Caco-2 (cell line): ENCODE data around the gene COA3. TPM values are rescaled to one million over a fixed set of nuclear protein-coding genes. Genes with fewer than 3 reads are reported as not detected.

ENCODE experiments used
- BruUV-seq: library from RNA; stranded (reverse); fragments of 400-500 nt; replicated peaks from 2 replicates; lab custom pipeline; 2021; lab: Mats Ljungman, UMichigan
- CTCF ChIA-PET: fragments of 300-600 bp; sonication (Branson Sonifier 250); formaldehyde crosslinking; loops from one replicate; lab custom pipeline; 2022; ENCODE audit warnings: antibody characterized with exemption; lab: Charles Lee
- POLR2A ChIA-PET: fragments of 300-600 bp; sonication (Branson Sonifier 250); formaldehyde crosslinking; loops from one replicate; lab custom pipeline; 2022; ENCODE audit warnings: antibody characterized with exemption; lab: Charles Lee
- DNase-seq, 2 experiments: peaks; one replicate each; pipeline versions ENCODE4 v3.0.0 to v3.0.0-alpha.2; 2020 to 2022
- H3K27me3 ChIP-seq: replicated peaks from 2 replicates; pipeline ENCODE4 v1.6.0; 2011; ENCODE audit warnings: low read length; ENCODE audit not compliant: control insufficient read depth, insufficient read depth
- H3K36me3 ChIP-seq: 2 replicates; pipeline ENCODE4 v1.5.1; 2011; ENCODE audit warnings: low read length; ENCODE audit not compliant: control insufficient read depth, insufficient read depth
- H3K4me1 ChIP-seq: fragments of 250-450 bp; sonication (Bioruptor Pico); 2 replicates; pipeline ENCODE4 v1.5.1; 2020; ENCODE audit warnings: mild to moderate bottlenecking
- H3K4me3 ChIP-seq: 2 replicates; pipeline ENCODE4 v1.5.1; 2011; ENCODE audit warnings: low read depth, mild to moderate bottlenecking, control low read depth, low read length
- H3K9me3 ChIP-seq: fragments of 250-450 bp; sonication (Bioruptor Pico); 2 replicates; pipeline ENCODE4 v1.5.1; 2020; ENCODE audit warnings: mild to moderate bottlenecking, moderate library complexity
- H3K27ac Mint-ChIP-seq: one replicate; pipeline ENCODE4 v1.8.0; 2022; ENCODE audit warnings: mixed read lengths; ENCODE audit not compliant: unreplicated experiment
- H3K27me3 Mint-ChIP-seq: one replicate; pipeline ENCODE4 v1.8.0; 2022; ENCODE audit warnings: mixed read lengths; ENCODE audit not compliant: insufficient read depth, unreplicated experiment
- H3K36me3 Mint-ChIP-seq: one replicate; pipeline ENCODE4 v1.8.0; 2022; ENCODE audit warnings: mild to moderate bottlenecking, mixed read lengths; ENCODE audit not compliant: insufficient read depth, unreplicated experiment
- H3K4me1 Mint-ChIP-seq: one replicate; pipeline ENCODE4 v1.8.0; 2022; ENCODE audit warnings: low read depth, mixed read lengths; ENCODE audit not compliant: unreplicated experiment
- H3K4me3 Mint-ChIP-seq: one replicate; pipeline ENCODE4 v1.8.0; 2022; ENCODE audit warnings: mild to moderate bottlenecking, moderate library complexity, mixed read lengths; ENCODE audit not compliant: unreplicated experiment
- H3K9me3 Mint-ChIP-seq: one replicate; pipeline ENCODE4 v1.8.0; 2022; ENCODE audit warnings: mixed read lengths; ENCODE audit not compliant: unreplicated experiment
- CTCF ChIP-seq, 2 experiments: fragments of 200-600 bp in 1 of 2; IDR thresholded peaks; 1 replicate in 1 of 2; 2 replicates in 1 of 2; pipeline versions ENCODE4 v1.5.1 to v1.8.0; 2011 to 2022; ENCODE audit warnings: antibody characterized with exemption in 1 of 2, control low read depth in 1 of 2, inconsistent platforms in 1 of 2, low read depth in 1 of 2, low read length in 1 of 2, mild to moderate bottlenecking in 1 of 2, moderate library complexity in 1 of 2; ENCODE audit not compliant: insufficient read depth in 1 of 2, severe bottlenecking in 1 of 2, unreplicated experiment in 1 of 2
- intact Hi-C: fragments of 100-400 bp; cut with micrococcal nuclease; formaldehyde crosslinking; loops from one replicate; pipeline ENCODE4 v1.10.0; 2022; ENCODE audit not compliant: unreplicated experiment
- microRNA-seq: library from miRNA; unstranded; fragments of <30 nt; microRNA quantifications from one replicate; pipeline ENCODE4 v1.2.0, GENCODE V29; 2022
- total RNA-seq: library from RNA; stranded (reverse); gene quantifications from 2 replicates; pipeline ENCODE4 v1.2.3, GENCODE V29; 2022

Gene COA3
- total RNA-seq, 1 experiment from 2014 or later: 63.6 TPM

- Mint-ChIP-seq H3K9me3 (no peaks in the 10 kb centered on the region), H3K27me3 (peaks cover 6% of the 10 kb centered on the region), H3K4me1 (peaks cover 16% of the 10 kb centered on the region), H3K4me3 (no peak overlapping the region), H3K27ac (no peak overlapping the region), H3K36me3 (peaks cover 13% of the 10 kb centered on the region)
- no peak for TF ChIP-seq CTCF (IDR thresholded peaks at IDR 0.05; ENCODE audit: insufficient read depth in 1 of 2, low read depth in 1 of 2, low read length in 1 of 2, severe bottlenecking in 1 of 2, unreplicated experiment in 1 of 2)
- CTCF ChIA-PET: interaction anchor here (0.6 to 2.7 kb wide), 3 partner anchors 14 to 267 kb away, joined by 3 to 10 read pairs (median 3); no protein-coding TSS in a partner anchor
- Histone ChIP-seq H3K27me3 (no peaks in the 10 kb centered on the region), H3K36me3 (no peaks in the 10 kb centered on the region), H3K9me3 (no peaks in the 10 kb centered on the region), H3K4me3 (no peak overlapping the region), H3K4me1 (0 out of 2 replicates have a peak, but pooled peaks cover under 1% of the 10 kb centered on the region)
- intact Hi-C loops: no loop called here
- no peak for DNase-seq
- POLR2A ChIA-PET: no interaction called here
- BruUV-seq: no TSS peak
Measured at GRCh38 chr17:42748908-42749798, 49.4 kb downstream of the COA3 start.

- ChIA-PET POLR2A (no interaction called here), CTCF (interaction anchor here (1.0 to 2.7 kb wide), 2 partner anchors 15 to 170 kb away, joined by 3 to 10 read pairs; no protein-coding TSS in a partner anchor)
- peaks cover 3% of the 10 kb centered on the region for H3K27me3 Mint-ChIP-seq
- no peak for DNase-seq
- Histone ChIP-seq H3K4me1 (peaks cover 8% of the 10 kb centered on the region; the same call in 1 of the 2 replicates), H3K4me3 (no peak overlapping the region), H3K27me3 (no peaks in the 10 kb centered on the region), H3K9me3 (no peaks in the 10 kb centered on the region), H3K36me3 (no peaks in the 10 kb centered on the region)
- no TSS peak for BruUV-seq
- no peak overlapping the region for H3K27ac Mint-ChIP-seq
- peaks cover 24% of the 10 kb centered on the region for H3K4me1 Mint-ChIP-seq
- H3K9me3 Mint-ChIP-seq: no peaks in the 10 kb centered on the region
- intact Hi-C loops: no loop called here
- H3K4me3 Mint-ChIP-seq: no peak overlapping the region
- no peak for TF ChIP-seq CTCF (IDR thresholded peaks at IDR 0.05; ENCODE audit: insufficient read depth in 1 of 2, low read depth in 1 of 2, low read length in 1 of 2, severe bottlenecking in 1 of 2, unreplicated experiment in 1 of 2)
- peaks cover 13% of the 10 kb centered on the region for H3K36me3 Mint-ChIP-seq
Measured at GRCh38 chr17:42748202-42748907, 50.1 kb downstream of the COA3 start.

Small RNA genes lying within 50 kb of the gene (microRNA-seq; reads per million reads assigned to microRNA genes)
- gene MIR6781: 3.9 reads per million, percentile 25 among the genes with 10 or more reads in this experiment

Other genes starting within 250 kb of the COA3 start
- 2.3 and 4.0 TPM in 2 replicates for gene HSD17B1, start 245.8 kb downstream of the COA3 start, total RNA-seq
- gene COASY, start 236.6 kb downstream of the COA3 start, total RNA-seq: 128 and 138 TPM in 2 replicates
- gene MLX, start 231.6 kb downstream of the COA3 start, total RNA-seq: 37.5 and 41.2 TPM in 2 replicates
- gene PSMC3IP, start 221.0 kb downstream of the COA3 start, total RNA-seq: 24.7 and 25.2 TPM in 2 replicates
- gene RETREG3, start 189.3 kb downstream of the COA3 start, total RNA-seq: 58.6 and 59.0 TPM in 2 replicates
- 108 and 112 TPM in 2 replicates for gene TUBG1, start 189.0 kb downstream of the COA3 start, total RNA-seq
- gene TUBG2, start 139.4 kb downstream of the COA3 start, total RNA-seq: 23.8 and 26.5 TPM in 2 replicates
- 25.3 and 26.2 TPM in 2 replicates for gene PLEKHH3, start 121.7 kb downstream of the COA3 start, total RNA-seq
- 1.6 and 3.2 TPM in 2 replicates for gene CCR10, start 116.9 kb downstream of the COA3 start, total RNA-seq
- 7.2 and 7.5 TPM in 2 replicates for gene CNTNAP1, start 116.2 kb downstream of the COA3 start, total RNA-seq
- 16.9 and 18.0 TPM in 2 replicates for gene EZH1, start 53.7 kb downstream of the COA3 start, total RNA-seq
- gene RAMP2, start 37.5 kb downstream of the COA3 start, total RNA-seq: 21.4 and 24.3 TPM in 2 replicates
- gene VPS25, start 25.3 kb downstream of the COA3 start, total RNA-seq: 96.0 and 103 TPM in 2 replicates
- gene WNK4, start 18.1 kb downstream of the COA3 start, total RNA-seq: 3.3 and 4.1 TPM in 2 replicates
- gene CNTD1, start 157 bp upstream of the COA3 start, total RNA-seq: 1.7 and 2.2 TPM in 2 replicates
- gene BECN1, start 25.6 kb upstream of the COA3 start, total RNA-seq: 82.0 and 82.7 TPM in 2 replicates
- gene PSME3, start 34.7 kb upstream of the COA3 start, total RNA-seq: 195 and 197 TPM in 2 replicates
- 3.7 and 4.2 TPM in 2 replicates for gene AOC2, start 45.9 kb upstream of the COA3 start, total RNA-seq
- 0.49 and 0.93 TPM in 2 replicates for gene AOC3, start 52.5 kb upstream of the COA3 start, total RNA-seq
- not detected in 2 replicates for gene G6PC1, start 102.1 kb upstream of the COA3 start, total RNA-seq
- 69.0 and 76.2 TPM in 2 replicates for gene AARSD1, start 165.8 kb upstream of the COA3 start, total RNA-seq
- gene PTGES3L, start 181.4 kb upstream of the COA3 start, total RNA-seq: 1.1 and 1.2 TPM in 2 replicates
- gene RUNDC1, start 181.9 kb upstream of the COA3 start, total RNA-seq: 17.6 and 18.2 TPM in 2 replicates
- gene RPL27, start 199.7 kb upstream of the COA3 start, total RNA-seq: 1,565 and 1,613 TPM in 2 replicates
- 9.4 and 10.2 TPM in 2 replicates for gene IFI35, start 208.1 kb upstream of the COA3 start, total RNA-seq
- gene VAT1, start 223.7 kb upstream of the COA3 start, total RNA-seq: 227 and 236 TPM in 2 replicates
- gene RND2, start 226.5 kb upstream of the COA3 start, total RNA-seq: 1.2 and 1.7 TPM in 2 replicates